GM12873 (cell line): ENCODE results near the gene FAM53C.

Experiments used
- TF ChIP-seq, protein P1 (sequence below): IDR thresholded peaks from 2 replicates; pipeline ENCODE4 v1.5.1; 2012; ENCODE audit warnings: low read depth, mild to moderate bottlenecking, moderate library complexity, low read length, control low read depth; ENCODE audit not compliant: insufficient read depth; ENCODE audit errors: missing control alignments

FAM53C gene

DNA sequence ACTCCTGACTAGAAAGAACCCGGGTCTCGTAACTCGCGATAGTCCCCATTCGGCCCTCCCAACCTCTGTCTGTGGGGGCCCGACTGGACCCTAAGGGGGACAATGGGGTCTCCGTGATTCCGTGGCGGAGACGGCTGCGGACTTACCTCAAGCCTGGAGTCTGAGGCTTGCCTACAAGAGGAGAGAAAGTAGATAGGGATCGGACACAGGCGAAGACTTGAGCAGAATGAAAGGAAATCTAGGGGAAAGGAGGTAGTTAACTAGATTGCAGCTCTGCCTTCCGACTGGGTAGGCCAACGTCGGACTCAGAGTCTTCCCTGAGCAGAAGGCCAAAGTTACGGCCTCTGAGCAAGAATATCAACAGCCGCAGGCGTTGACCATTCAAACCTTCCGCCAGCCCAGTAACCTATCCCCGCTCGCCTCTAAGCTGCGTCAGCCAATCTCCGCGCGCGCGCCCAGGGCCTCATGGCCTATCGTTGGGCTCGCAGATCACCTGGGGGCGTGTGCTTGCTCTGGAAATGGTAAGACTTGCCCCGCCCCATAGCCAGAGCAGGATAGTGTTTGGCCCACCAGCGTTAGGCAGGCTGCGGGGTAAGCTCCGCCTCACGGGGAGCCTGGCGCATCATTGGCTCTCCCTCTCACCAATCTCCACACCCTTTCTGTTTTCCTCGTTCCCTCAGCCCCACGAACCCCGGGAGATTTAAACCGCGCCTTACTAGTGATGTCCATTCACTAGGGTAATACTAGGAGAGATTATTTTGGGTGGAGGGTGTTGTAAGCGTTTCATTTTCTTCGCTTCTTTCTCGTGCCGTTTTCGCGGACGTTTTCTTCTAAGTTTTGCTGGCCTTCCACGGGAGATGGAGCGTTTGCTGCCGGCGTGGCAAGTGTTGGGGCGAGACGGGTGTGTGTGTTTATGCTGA, 6.4 kb upstream of the FAM53C start, which contains the start of gene CDC25C:
Gene CDC25C, minus strand, starts transcription at position 356 of the 920 bp plus-strand sequence. CDS start 624 bp downstream, outside the sequence.
- TF ChIP-seq, protein P1, sequence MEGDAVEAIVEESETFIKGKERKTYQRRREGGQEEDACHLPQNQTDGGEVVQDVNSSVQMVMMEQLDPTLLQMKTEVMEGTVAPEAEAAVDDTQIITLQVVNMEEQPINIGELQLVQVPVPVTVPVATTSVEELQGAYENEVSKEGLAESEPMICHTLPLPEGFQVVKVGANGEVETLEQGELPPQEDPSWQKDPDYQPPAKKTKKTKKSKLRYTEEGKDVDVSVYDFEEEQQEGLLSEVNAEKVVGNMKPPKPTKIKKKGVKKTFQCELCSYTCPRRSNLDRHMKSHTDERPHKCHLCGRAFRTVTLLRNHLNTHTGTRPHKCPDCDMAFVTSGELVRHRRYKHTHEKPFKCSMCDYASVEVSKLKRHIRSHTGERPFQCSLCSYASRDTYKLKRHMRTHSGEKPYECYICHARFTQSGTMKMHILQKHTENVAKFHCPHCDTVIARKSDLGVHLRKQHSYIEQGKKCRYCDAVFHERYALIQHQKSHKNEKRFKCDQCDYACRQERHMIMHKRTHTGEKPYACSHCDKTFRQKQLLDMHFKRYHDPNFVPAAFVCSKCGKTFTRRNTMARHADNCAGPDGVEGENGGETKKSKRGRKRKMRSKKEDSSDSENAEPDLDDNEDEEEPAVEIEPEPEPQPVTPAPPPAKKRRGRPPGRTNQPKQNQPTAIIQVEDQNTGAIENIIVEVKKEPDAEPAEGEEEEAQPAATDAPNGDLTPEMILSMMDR, result no peak

DNA sequence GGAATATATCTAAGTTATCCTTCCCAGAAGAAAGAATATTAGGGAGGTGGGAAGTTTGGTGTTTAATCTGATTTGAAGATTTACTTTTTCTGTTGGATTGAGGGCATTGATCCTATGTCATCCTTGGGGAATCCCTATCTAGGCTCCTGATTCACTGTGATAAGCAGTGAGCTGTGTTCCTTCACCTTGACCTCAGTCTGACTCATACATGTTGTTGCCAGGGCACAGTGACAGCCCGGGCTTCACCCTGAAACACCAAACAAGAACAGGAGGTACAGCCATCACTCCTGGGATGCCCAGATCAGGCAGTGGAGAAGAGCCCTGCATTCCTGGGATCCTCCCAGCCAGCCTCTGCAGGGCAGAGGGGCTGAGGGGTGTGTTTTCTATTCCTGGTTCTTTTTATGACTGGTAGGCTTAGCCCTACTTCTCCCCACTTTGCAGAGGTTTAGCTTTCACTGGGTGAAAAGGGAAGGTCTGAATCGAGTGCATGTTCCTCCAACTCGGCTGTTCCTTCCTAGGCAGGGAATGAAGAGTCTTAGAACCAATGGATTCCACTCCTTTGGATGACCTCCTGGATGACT, 3.1 kb upstream of the FAM53C start:
- TF ChIP-seq, protein P1, result no peak

DNA sequence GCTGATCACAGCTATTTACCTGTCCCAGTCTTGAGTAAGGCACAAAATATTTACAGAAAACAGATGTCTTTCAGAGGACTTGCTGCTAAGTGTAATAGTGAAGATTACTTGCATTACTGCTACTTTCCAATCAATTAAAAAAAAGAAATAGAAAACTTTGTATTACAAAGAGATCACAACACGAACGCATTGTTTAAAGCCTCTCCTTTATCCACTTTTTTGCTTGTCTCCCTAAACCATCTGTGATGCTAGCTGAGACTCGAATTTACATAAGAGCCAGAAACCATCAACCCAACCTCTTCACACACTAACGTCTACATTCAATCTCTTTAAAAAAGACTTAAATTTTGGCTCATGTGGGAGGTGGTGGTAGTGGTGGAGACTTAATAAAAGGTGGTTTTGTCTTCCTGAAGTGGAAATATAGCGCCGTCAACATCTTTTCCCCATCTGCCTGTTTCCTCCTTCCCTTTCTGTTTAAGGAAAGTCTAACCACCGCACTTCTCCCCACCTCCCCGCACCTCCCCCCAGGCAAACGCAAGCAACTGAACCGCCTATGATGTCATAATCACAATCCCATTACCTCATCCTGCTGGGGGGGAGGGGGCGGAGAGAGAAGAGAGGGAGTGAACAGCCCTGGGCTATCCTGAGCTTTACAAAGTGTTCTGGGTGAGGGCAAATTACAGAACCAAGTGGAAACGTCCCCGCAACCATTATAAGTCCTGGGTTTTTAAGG, 948 bp upstream of the FAM53C start:
- TF ChIP-seq, protein P1, result no peak

DNA sequence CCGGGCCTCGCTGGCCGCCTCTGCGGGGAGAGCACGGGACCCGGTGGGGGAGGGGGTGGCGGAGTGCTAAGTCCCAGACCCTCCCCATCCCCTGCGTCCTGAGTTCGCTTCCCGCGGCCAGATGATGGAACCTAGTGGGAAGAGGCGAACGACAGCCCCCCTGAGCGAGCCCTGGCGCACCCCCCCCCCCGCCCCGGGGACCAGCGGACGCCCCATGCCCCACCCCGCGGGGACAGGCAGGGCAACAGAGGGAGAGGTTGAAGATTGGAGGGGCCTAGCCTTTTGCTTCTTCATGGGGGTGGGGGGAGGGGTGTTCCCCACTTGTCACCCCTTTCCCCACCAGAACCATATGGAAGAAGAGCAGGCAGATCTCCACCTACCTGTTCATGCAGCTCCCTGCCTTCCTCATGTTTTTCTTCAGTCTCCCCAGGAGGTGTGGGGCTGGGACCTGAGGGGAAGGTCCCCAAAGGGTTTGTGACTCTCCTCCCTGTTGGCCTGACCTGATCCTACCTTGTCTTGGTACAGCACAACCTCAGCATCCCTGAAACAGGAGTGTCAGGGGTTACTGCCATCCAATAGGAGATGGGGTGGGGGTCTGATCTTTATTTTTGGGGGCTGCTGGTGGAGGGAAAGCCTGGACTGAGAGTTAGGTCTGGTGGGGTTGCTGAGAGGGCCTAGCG, 485 bp downstream of the FAM53C start:
- TF ChIP-seq, protein P1, result no peak

DNA sequence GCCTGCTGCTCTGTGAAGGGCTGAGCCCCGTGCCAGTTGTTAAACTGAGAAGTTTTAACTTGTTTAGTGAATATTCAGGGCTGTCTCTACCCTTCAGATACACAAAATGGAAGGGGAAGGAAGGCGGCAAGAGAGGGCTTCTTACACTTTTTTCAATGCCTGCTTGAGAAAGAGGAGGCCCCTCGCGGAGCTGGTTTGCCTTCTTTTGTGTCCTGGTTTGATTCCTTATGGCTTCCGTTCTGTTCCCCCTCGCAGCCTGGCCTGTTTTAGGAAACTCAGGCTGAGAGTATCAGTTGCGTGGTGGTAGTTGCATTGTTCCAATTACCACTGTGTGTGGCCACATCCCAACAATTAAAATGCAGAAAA, 1.0 kb downstream of the FAM53C start:
- TF ChIP-seq, protein P1, result no peak

DNA sequence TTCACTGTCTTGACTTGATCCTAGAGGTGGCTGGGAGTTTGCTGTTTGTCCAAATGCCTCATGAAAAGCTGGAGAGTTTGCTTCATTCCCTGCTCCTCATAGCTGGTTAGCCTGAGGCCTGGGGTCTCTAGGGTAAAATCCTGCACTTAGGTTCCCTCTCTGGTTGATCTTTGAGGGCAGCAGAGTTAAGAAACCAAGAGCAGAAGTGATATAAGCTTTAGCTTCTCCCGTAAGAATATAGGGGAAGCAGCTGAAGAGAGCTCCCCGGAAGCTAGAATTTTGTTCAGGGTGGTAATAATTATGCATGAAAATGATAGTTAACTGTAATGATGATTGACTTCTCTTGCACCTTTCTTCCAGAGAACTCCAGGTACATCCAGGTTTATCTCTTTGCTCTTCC, 1.4 kb downstream of the FAM53C start:
- TF ChIP-seq, protein P1, result no peak
